Stimulated activated CD8-positive, alpha-beta memory T cell treated with anti-CD3 and anti-CD28 coated beads, Interleukin-15, amount 100 ng/mL, for 48 hours (primary cell): Measurements from ENCODE around the gene CFAP90.

Source experiments
- DNase-seq, 2 donors: peaks; one replicate each; pipeline ENCODE4 v3.0.0-alpha.2; 2020; ENCODE audit warnings: low read depth in 2 of 2

Gene CFAP90

DNA sequence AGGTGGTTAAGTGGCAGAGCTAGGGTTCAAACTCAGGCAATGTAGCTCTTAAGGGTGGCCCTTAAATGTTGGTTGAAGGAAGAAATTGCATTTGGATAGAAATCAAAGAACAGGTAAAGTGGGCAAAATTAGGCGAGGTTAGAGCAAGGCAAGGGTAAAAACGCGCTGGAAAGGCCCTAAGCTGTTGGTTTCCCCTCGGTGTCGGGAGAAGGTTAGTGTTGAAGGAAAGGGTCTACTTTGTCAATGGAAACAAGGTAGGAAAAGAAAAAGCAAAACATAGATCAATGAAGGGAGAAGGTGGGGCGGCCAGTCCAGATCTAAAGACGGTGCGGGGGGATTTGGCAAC is 17.5 kb upstream of the CFAP90 start:
- no peak for DNase-seq

DNA sequence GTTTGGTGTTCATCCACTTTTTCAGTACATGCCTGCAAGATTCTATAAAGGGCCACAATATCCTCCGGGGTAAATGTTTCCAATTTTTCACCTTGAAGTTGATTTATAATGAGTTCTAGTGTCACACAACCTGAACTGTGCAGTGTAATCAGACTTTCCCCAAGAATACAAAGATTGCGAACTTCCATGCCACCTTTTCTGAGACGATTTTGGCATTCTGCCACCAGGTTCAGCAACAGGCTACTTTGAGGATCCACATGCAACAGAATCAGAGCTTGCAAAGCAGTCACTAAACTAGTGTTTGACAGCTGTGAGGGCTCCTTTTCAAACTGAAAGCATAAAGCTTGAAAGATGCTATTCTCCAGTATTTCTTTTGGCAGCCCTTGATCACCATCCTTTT is 16.3 kb upstream of the CFAP90 start:
- DNase-seq: no peak

DNA sequence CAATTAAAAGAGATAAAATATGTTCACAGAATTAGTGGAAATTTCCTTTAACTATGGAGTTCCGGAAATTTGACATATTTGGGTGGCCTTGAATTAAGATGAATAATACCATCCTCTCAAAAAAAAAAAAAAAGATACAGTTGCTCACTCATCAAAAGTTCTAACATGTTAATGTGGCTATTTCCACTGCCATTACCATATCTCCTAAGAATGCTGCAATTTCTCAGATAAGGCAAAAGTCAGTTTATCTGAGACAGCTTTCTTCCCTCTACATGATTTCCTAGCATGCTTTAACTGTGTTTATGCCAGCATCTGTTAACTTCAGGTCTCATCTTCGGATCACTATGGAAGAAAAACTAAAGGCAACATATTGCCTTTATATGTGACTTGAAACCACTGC is 15.3 kb upstream of the CFAP90 start:
- no peak for DNase-seq

DNA sequence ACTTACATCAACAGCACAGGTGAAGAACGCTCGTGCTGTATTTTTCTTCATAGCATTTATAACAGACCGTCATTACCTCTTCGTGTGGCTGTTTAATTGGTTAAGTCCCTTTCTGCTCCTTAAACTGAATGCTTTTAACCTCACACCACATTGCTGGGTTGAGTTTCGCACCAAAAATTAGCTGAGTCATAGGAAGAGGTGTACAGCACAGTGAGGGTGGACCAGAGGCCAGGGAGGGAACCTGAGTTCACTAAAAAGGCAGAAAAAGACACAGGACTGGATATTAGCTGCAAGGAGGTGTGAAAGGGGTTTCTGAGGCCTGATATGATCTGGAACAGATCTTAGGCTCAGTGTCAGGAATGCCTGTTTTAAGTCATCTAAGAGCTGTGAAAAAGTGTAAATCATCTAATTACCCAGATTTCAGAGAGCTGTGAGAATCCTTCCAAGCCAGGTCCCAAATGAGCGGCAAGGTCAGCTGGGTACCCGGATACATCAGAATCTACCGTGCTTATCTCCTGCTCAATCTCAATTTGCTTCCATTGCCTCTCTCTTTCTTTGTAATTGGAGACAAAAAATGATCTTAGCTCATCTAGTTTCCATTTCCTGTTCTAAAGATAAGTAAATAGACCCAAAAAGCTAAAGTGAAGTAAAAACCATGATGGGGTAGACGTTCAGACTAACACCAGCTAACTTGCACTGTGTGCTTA is 7.1 kb upstream of the CFAP90 start:
- DNase-seq: no peak

DNA sequence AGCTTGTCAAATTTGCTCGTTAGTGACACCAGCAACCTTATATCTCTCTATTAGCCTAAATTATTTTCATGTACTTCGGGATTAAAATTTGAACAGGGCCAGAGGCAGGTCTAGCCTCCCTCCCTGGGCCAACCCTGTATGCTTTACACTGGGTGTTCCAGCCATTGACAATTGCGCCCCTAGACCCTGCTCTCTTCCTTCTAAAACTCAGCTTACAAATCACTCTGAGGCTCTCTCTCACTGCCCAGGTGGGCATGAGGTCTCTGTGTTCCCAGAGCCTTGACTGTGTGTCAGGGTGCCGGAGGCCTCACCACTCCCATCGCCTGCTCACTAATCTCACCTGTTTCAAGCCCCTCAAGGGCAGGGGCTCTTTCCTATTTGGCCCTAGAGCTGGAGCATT is 6.4 kb upstream of the CFAP90 start:
- DNase-seq: no peak

DNA sequence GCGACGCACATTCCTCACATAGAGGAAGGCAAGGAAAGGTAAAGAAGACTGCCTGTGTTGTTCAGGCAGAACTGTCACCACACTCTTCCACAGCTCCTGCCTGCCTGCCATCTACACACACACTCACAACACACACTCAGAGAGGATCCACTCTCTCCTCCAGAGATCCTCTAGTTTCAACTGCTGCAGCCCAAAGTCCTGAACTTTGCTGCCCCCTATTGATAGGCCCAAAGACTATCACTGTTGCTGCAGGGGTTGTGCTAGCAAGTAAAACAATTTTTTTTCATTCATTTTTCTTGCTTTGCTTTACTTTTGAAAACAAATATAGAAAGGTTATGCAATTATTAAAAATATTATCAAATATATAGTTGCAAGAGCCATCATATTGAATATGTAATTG is 5.9 kb upstream of the CFAP90 start:
- no peak for DNase-seq

DNA sequence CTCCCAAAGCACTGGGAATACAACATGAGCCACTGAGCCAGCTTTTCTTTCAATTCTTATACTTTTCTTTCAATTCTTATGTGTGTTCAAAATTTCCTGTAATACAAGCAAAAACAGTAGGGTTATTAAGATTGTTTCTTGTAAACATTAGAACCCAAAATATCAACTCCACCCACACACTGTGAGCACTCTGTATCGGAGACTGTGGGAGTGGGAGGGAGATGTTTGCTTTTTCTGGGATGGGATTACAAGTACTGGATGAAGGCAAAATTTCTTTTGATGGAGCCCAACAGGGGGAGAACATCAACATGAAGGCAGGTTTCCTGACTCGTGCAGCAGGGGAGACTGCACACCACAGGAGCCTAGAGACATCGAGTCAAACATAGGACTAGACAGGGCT is 4.7 kb upstream of the CFAP90 start:
- DNase-seq: no peak

DNA sequence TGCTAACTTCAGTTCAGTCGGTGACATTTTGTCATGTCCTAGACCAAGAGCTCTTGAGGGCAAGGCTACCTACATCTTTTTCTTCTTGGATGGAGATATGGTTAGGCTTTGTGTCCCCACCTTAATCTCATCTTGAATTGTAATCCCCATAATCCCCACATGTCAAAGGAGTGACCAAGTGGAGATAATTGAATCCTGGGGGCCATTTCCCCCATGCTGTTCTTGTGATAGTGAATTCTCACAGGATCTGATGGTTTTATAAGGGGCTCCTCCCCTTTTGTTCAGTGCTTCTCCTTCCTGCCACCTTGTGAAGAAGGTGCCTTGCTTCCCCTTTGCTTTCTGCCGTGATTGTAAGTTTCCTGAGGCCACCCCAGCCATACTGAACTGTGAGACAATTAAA is 2.1 kb upstream of the CFAP90 start:
- no peak for DNase-seq

DNA sequence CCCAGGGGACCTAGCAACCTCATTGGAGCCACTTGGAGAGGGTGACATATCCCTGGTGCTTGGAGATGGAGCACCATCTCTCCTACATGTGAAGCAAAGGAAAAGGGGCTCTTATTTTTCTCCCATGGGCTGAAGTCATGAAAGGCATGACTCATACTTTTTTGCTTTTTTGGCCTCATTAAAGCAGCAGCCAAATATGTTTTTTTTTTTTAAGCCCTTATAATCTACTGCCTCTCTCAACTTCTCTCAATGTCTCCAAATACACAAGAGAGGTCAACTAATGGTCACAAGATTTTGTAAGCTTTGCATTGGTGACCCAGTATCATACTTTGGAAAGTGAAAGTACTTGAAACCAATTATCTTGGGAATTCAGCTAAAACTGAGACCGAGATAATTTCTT is 1.6 kb upstream of the CFAP90 start:
- DNase-seq: no peak

DNA sequence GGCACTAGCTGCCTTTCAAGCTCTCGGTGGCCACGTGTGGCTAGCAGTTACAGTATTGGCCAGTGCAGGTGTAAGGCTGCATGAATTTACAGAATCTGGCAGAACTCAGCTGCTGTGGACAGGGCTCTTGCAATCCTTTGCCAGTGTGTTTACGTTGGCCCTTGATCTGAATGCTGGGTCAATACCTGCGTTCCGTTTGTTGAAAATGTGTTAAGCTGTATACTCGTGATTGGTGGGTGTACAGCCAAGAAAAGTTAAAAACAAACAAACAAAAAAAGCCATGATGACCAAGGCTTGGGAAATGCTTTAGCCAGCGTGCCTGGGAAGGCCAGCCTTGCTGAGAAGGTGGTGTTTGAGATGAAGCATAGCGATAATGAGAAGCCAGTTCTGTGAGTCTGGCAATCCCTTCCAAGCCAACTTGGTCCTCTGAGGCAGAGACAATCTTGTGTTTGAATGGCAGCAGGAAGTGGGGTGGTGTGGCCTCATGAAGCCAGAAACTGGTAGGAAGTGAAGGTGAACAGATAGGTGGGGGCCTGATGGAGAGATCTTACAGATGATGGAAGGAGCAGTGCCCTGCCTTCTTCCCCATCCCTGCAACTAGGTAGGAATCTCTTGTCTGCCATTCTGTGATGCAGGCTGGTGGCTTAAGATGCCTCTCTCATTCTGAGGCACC is 820 bp upstream of the CFAP90 start:
- DNase-seq: no peak

DNA sequence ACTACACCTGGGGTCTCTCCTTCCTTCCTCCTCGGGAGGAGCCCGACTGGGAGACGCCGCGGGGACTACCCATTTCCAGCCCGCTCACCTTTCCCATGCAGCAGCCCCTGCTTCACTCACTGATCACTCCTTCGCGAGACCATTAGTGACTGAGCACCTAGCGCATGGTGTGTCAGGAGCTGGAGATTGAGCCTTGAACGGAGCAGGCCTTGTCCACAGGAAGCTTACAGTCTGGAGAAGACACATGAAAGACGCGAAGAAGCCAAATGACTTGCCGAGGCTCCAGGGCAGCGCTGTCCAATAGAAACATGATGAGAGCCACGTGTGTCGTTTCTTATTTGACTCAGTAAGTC is 283 bp upstream of the CFAP90 start:
- no peak for DNase-seq

DNA sequence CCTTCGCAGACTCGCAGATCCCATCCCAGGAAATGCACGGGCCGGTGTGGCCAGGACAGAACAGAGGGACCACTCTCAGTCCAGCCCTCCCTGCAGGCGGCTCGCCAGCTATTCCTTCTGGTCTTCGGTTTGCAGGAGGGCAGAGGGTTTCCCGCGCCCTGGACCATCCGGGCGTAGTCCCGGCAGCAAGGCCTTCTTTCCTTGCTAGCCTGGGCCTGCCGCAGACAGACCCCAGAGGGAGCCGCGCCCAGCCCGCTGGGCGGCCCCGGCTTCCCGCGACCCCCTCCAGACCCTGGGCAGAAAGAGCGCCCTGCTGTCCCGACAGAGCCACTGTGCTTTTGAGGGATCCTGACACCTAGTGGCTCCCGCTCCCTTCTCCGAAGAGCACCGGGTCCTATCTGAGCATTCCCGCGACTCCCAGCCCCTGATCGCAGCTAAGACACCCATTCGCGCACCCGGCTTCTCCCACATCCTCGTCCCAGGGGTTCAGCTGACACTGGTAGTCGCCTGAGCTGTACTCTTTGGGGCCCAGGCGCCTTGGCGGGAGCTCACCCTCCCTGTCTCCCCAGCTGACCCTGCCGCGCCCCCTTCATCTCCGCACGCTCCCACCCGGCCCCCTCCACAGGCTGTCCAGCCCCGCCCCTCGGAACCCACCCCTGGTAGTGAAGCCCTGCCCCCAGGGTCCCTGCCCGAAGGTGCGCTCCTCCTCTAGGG is 1.1 kb downstream of the CFAP90 start:
- DNase-seq: no peak

DNA sequence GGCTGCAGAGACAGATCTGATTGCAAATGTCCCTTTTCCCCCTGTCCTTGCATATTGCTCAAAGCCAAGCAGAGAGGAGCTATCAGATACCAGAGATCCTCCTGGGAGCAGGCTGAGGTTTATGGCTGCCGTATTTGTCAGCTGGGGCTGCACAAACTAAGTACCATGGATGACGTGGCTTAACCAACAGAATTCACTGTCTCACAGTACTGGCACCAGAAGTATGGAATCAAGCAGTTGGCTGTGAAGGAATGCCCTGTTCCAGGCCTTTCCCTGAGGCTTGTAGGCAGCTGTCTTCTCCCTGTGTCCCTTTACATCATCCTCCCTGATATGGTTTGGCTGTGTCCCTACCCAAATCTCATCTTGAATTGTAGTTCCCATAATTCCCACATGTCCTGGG is 2.6 kb downstream of the CFAP90 start:
- no peak for DNase-seq

DNA sequence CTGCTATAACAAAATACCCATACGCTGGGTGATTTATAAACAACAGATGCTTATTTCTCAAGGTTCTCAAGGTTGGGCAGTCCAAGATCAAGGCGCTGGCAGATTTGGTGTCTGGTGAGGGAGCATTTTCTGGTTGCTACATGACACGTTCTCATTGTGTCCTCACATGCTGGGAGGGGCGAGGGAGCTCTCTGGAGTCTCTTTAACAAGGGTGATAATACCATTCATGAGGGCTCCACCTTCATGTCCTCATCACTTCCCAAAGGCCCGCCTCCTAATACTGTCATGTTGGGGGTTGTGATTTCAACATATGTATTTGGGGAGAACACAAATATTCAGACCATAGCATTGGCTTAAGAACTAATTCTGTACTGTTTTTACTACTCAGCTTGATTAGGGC is 4.6 kb downstream of the CFAP90 start:
- DNase-seq: no peak

DNA sequence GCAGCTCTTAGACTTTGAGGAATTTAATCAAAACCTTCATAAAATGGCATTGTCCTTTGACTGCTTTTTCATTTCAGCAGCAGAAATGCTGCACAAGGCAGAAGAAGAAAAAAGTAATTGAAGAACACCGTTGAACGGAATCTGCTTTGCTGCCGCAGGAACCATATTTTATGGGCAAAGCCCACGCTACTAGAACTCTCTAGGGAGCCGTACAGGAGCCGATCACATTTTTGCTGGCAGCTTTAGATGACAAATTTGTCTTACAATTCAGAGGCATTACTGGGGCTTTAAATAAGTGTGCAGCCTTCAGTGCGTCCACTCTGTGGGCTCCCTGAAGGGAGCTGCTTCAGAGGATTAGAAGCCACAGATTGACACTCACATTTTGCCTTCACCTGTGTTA is 5.4 kb downstream of the CFAP90 start:
- no peak for DNase-seq

DNA sequence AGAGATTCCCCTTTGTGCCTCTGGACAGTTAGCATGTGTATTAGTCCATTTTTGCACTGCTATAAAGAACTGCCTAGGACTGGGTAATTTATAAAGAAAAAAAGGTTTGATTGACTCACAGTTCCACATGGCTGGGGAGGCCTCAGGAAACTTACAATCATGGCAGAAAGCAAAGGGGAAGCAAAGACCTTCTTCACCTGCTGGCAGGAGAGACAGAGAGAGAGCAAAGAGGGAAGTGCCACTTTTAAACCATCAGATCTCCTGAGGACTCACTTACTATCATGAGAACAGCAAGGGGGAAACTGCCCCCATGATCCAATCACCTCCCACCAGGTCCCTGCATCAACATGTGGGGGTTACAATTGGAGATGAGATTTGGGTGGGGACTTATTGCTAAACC is 6.0 kb downstream of the CFAP90 start:
- no peak for DNase-seq

DNA sequence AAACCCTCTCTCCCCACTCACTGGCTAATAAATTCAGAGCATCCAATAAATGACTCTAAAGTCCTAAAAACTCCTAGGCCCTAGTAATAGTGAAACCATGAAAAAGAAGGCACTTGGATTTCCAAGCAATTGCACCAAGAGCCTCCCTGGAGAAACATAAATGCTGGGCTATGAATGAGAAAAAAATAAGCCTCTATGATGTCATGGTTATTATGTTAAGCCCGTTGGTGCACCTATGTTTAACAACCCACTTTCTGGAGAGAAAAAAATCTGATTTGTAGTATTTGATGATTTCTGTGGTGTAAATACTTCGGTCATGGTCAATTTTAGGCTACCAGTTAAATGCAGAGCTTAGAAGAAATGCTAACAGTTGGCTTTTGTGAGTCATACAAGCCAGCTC is 8.4 kb downstream of the CFAP90 start:
- no peak for DNase-seq

DNA sequence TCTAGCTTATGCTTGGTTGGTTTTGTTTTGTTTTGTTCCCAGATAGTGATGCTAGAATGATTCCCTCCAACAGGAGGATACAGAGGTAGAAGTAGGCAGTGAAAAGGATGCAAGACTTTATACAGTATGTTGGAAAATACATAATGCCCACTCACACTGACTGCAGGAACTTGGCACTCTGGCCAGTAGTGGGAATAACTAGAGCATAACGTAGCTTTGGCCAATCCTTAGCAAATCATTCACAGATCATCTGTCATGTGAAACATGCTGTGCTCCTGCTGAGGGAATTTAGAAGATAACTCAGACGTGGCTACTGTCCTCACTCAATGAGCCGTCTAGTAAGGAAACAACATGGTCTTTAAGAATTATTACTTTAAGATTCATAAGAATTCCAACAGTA is 13.5 kb downstream of the CFAP90 start:
- no peak for DNase-seq

DNA sequence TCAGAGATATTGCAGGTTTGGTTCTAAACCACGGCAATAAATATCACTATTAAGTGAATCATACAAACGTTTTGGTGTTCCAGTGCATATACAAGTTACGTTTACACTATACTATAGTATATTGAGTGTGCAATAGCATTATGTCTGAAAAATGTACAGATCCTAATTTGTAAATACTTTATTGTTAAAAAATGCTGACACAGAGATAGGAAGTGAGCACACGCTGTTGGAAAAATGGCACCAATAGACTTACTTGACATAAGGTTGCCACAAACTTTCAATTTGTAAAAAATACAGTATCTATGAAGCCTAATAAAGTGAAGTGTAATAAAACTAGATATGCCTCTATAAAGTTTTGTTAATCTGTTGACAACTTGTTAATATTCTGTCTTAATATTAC is 16.0 kb downstream of the CFAP90 start:
- no peak for DNase-seq

DNA sequence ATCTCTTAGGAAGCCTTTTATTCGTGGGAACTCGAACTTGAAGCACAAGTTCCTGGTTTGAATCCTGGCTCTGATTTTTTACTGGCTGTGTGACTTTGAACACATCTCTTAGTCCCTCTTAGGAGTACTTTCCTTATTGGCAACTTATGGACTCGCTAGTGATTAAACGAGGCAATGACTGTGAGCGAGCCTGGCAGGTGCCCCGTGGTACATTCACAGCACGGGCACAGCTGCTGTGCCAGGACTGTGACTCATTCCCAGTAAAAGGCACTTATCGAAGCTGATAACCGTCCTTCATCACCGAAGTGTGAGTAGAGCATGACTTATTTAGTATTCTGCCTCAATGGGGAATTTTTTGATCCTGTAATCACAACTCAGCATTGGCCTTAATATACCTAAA is 22.7 kb downstream of the CFAP90 start:
- no peak for DNase-seq

DNA sequence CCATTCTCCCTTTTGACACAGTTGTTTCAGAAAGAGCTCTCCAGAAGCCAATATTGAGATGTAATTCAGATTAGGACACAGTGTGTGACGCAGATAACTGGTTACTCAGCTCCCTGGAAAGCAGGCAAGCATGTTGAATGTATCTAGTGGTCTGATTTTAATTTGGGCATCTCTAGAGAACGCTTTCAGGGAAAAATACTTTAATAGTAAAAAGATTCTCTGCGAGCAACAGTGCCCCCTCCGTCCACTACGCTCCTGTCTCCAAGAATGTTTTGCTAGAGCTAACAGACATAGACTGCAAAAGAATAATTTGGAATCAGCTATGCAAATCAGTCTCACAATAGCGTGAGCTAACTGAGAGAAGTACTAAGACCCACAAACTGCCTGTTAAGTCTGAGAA is 23.3 kb downstream of the CFAP90 start:
- no peak for DNase-seq

DNA sequence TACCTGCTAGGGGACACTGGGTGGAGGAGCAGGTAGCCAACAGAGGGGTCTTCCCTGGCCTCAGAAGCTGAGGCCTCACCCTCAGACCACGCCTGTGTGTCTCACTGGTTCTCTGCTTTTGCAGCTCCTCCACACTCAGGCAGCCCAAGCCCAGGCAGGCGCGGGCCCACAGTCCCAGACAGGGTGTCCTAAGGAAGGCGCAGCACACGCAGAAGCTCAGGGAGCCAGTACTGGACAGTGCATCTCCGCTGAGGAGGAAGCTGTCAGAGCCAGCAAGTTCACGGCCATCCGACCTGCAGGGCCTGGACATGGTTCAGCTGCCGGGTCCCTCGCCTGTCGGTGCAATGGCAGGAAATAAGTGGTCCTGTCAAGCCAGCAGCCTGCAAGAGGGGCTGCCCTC is 25.3 kb downstream of the CFAP90 start:
- DNase-seq: no peak

DNA sequence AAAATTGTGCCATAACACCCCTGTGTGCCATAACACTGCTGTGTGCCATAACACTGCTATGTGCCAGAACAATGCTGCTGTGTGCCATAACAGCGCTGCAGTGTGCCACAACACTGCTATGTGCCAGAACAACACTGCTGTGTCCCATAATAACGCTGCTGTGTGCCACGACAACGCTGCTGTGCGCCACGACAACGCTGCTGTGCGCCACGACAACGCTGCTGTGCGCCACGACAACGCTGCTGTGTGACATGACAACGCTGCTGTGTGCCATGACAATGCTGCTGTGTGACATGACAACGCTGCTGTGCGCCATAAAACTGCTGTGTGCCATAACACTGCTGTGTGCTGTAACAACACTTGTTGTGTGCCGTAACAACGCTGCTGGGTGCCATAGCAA is 25.9 kb downstream of the CFAP90 start:
- no peak for DNase-seq

DNA sequence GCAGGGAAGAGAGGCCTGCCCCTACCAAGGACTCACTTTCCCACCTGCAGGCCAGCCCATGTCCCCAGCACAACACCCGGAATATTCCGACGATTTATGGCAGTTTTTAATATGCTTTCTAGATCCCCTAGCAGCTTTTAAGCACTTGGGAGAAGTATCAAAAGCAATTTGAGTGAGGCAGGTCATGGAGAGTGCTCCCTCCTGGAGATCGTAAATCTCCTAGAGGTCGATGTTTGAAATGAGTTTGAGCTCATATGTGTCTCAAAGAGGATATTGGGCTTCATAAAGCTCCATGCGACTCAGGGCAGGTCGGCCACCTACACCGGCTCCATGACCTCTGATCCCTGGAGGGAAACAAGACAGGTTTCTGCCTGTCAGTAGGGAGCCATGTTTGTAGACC is 27.3 kb downstream of the CFAP90 start:
- DNase-seq: no peak
